Nephron (organoid): Measurements from ENCODE around the gene COX11.

Experiments used
- H3K27ac Mint-ChIP-seq, 3 experiments: 2 replicates each; pipeline ENCODE4 v1.8.0; 2020; ENCODE audit warnings: mixed read lengths in 3 of 3, mild to moderate bottlenecking in 2 of 3, moderate library complexity in 1 of 3
- H3K27me3 Mint-ChIP-seq: 2 replicates; pipeline ENCODE4 v1.8.0; 2021; ENCODE audit warnings: low read depth, mild to moderate bottlenecking, moderate library complexity, mixed read lengths
- H3K36me3 Mint-ChIP-seq: 2 replicates; pipeline ENCODE4 v1.8.0; 2020; ENCODE audit warnings: low read depth, mixed read lengths
- H3K4me1 Mint-ChIP-seq: 2 replicates; pipeline ENCODE4 v1.8.0; 2020; ENCODE audit warnings: mixed read lengths
- H3K4me3 Mint-ChIP-seq, 3 experiments: 2 replicates each; pipeline ENCODE4 v1.8.0; 2020; ENCODE audit warnings: mild to moderate bottlenecking in 3 of 3, mixed read lengths in 3 of 3, moderate library complexity in 2 of 3
- H3K9me3 Mint-ChIP-seq: 2 replicates; pipeline ENCODE4 v1.8.0; 2020; ENCODE audit warnings: mixed read lengths
- TF ChIP-seq, protein P1 (sequence below), 3 experiments: fragments of 200-600 bp; sonication (generic); IDR thresholded peaks; one replicate each; pipeline ENCODE4 v1.5.0; 2021; ENCODE audit warnings: antibody characterized with exemption in 3 of 3; ENCODE audit not compliant: unreplicated experiment in 3 of 3

Gene COX11

GRCh38 chr17:54916721-54917120 is 51.7 kb downstream of the COX11 start:
- Mint-ChIP-seq H3K9me3 (peaks cover 18% of the 10 kb centered on the region), H3K36me3 (peaks cover 57% of the 10 kb centered on the region), H3K4me1 (peaks cover 6% of the 10 kb centered on the region), H3K27ac (no peak overlapping the region), H3K27me3 (peaks cover 3% of the 10 kb centered on the region), H3K4me3 (no peak overlapping the region)
- TF ChIP-seq, protein P1, sequence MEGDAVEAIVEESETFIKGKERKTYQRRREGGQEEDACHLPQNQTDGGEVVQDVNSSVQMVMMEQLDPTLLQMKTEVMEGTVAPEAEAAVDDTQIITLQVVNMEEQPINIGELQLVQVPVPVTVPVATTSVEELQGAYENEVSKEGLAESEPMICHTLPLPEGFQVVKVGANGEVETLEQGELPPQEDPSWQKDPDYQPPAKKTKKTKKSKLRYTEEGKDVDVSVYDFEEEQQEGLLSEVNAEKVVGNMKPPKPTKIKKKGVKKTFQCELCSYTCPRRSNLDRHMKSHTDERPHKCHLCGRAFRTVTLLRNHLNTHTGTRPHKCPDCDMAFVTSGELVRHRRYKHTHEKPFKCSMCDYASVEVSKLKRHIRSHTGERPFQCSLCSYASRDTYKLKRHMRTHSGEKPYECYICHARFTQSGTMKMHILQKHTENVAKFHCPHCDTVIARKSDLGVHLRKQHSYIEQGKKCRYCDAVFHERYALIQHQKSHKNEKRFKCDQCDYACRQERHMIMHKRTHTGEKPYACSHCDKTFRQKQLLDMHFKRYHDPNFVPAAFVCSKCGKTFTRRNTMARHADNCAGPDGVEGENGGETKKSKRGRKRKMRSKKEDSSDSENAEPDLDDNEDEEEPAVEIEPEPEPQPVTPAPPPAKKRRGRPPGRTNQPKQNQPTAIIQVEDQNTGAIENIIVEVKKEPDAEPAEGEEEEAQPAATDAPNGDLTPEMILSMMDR (IDR thresholded peaks at IDR 0.05; ENCODE audit: unreplicated experiment in 3 of 3) = no peak
